PC-3 (cell line): ENCODE results near the gene LRRC49. TPM values are rescaled to one million over a fixed set of nuclear protein-coding genes. Genes with fewer than 3 reads are reported as not detected.
"Not testable (repeated sequence)": the region's sequence is repeated elsewhere in the genome, so short reads cannot be mapped to it uniquely, and the experiment has no call there.

Experiments
- ATAC-seq: fragments of 200-7000 bp; cut with Tn5 transposase; 2 replicates; pipeline ENCODE4 v1.9.1; 2020; ENCODE audit warnings: mild to moderate bottlenecking, moderate library complexity
- BruUV-seq: library from RNA; stranded (reverse); fragments of 400-500 nt; replicated peaks from 2 replicates; lab custom pipeline; 2021; lab: Mats Ljungman, UMichigan
- CTCF ChIA-PET: fragments of 300-600 bp; sonication (Branson Sonifier 250); formaldehyde crosslinking; loops from one replicate; lab custom pipeline; 2022; ENCODE audit warnings: antibody characterized with exemption; lab: Charles Lee
- POLR2A ChIA-PET: fragments of 300-600 bp; sonication (Branson Sonifier 250); formaldehyde crosslinking; loops from one replicate; lab custom pipeline; 2022; ENCODE audit warnings: antibody characterized with exemption; ENCODE audit not compliant: unreplicated experiment; lab: Charles Lee
- DNase-seq: peaks from one replicate; pipeline ENCODE4 v3.0.0-alpha.2; 2015
- H2AFZ ChIP-seq: fragments of 300-600 bp; sonication (generic); 2 replicates; pipeline ENCODE4 v1.6.0; 2016; ENCODE audit warnings: antibody characterized with exemption, low read length
- H3F3A ChIP-seq: fragments of 300-600 bp; sonication (generic); one replicate; pipeline ENCODE4 v1.6.0; 2017; ENCODE audit warnings: antibody characterized with exemption, low read length, control low read depth, mild to moderate bottlenecking; ENCODE audit not compliant: unreplicated experiment
- H3K27ac ChIP-seq: fragments of 300-600 bp; sonication (generic); 2 replicates; pipeline ENCODE4 v1.5.1; 2016; ENCODE audit warnings: mild to moderate bottlenecking, low read length
- H3K27me3 ChIP-seq: fragments of 300-600 bp; sonication (generic); 2 replicates; pipeline ENCODE4 v1.6.1; 2016; ENCODE audit warnings: low read length, mixed read lengths
- H3K36me3 ChIP-seq: fragments of 300-600 bp; sonication (generic); 2 replicates; pipeline ENCODE4 v1.6.1; 2016; ENCODE audit warnings: low read depth, mixed run types, low read length, mixed read lengths
- H3K4me1 ChIP-seq: fragments of 300-600 bp; sonication (generic); 2 replicates; pipeline ENCODE4 v1.5.1; 2016; ENCODE audit warnings: low read length; ENCODE audit not compliant: insufficient read depth
- H3K4me2 ChIP-seq: fragments of 300-600 bp; sonication (generic); 2 replicates; pipeline ENCODE4 v1.6.0; 2016; ENCODE audit warnings: low read length
- H3K4me3 ChIP-seq: fragments of 300-600 bp; sonication (generic); 2 replicates; pipeline ENCODE4 v1.5.1; 2016; ENCODE audit warnings: mild to moderate bottlenecking, low read length, mixed read lengths
- H3K79me2 ChIP-seq: fragments of 300-600 bp; sonication (generic); 2 replicates; pipeline ENCODE4 v1.6.1; 2017; ENCODE audit warnings: low read length, mixed read lengths
- H3K9ac ChIP-seq: fragments of 300-600 bp; sonication (generic); 2 replicates; pipeline ENCODE4 v1.6.0; 2016; ENCODE audit warnings: mild to moderate bottlenecking, low read length
- H3K9me2 ChIP-seq: fragments of 300-600 bp; sonication (generic); replicated peaks from 2 replicates; pipeline ENCODE4 v1.6.1; 2016; ENCODE audit warnings: mixed run types, low read length, mixed read lengths
- H3K9me3 ChIP-seq: fragments of 300-600 bp; sonication (generic); 2 replicates; pipeline ENCODE4 v1.6.1; 2016; ENCODE audit warnings: low read length, mixed read lengths
- H4K20me1 ChIP-seq: fragments of 300-600 bp; sonication (generic); 2 replicates; pipeline ENCODE4 v1.6.1; 2016; ENCODE audit warnings: low read length, mixed read lengths
- CTCF ChIP-seq: fragments of 300-600 bp; sonication (generic); conservative IDR thresholded peaks from 2 replicates; pipeline ENCODE4 v1.5.1; 2017; ENCODE audit warnings: antibody characterized with exemption, low read depth, mild to moderate bottlenecking, low read length
- EZH2 ChIP-seq: fragments of 300-600 bp; sonication (generic); IDR thresholded peaks from one replicate; pipeline ENCODE4 v1.6.1; 2017; ENCODE audit warnings: antibody characterized with exemption, mild to moderate bottlenecking, low read length; ENCODE audit not compliant: unreplicated experiment
- EZH2phosphoT487 ChIP-seq: fragments of 300-600 bp; sonication (generic); IDR thresholded peaks from 2 replicates; pipeline ENCODE4 v1.6.1; 2018; ENCODE audit warnings: mild to moderate bottlenecking, antibody characterized with exemption, low read length, borderline replicate concordance
- intact Hi-C: fragments of 100-400 bp; cut with micrococcal nuclease; formaldehyde crosslinking; loops from 2 replicates; pipeline ENCODE4 v1.9.0; 2023
- total RNA-seq: library from RNA; depleted of rRNA; stranded (reverse); fragments of >200 nt; gene quantifications from 2 replicates; pipeline ENCODE4 v1.2.3, GENCODE V29; 2014

Gene LRRC49
- total RNA-seq, 1 experiment from 2014 or later, result 7.7 TPM

GRCh38 chr15:70856884-70857561 lies 35.6 kb upstream of the LRRC49 start:
- Histone ChIP-seq H3K36me3 (no peaks in the 10 kb centered on the region), H3K4me2 (peak overlapping the region; percentile 67), H3K4me3 (peak overlapping the region; percentile 27; the same call in 1 of the 2 replicates), H3F3A (no peaks in the 10 kb centered on the region), H3K9ac (0 out of 2 replicates have a peak overlapping the region, but pooled peaks have one; percentile 24), H4K20me1 (peaks cover 2% of the 10 kb centered on the region; the same call in 1 of the 2 replicates), H3K27me3 (no peaks in the 10 kb centered on the region), H3K27ac (peak overlapping the region; percentile 66), H3K79me2 (peaks cover 17% of the 10 kb centered on the region), H2AFZ (0 out of 2 replicates have a peak overlapping the region, but pooled peaks have one; percentile 14), H3K9me3 (no peaks in the 10 kb centered on the region), H3K9me2 (no peaks in the 10 kb centered on the region), H3K4me1 (peaks cover 39% of the 10 kb centered on the region)
- peak; percentile 37 for ATAC-seq
- TF ChIP-seq EZH2phosphoT487, result no peak
- no peak for TF ChIP-seq CTCF
- no peak for TF ChIP-seq EZH2
- POLR2A ChIA-PET, result no interaction called here
- CTCF ChIA-PET, result interaction anchor here (2.3 kb wide), 1 partner anchor 18 kb away, joined by 10 read pairs; no protein-coding TSS in a partner anchor
- intact Hi-C loops, result no loop called here
- peak; percentile 94 for DNase-seq
- BruUV-seq, result TSS peak; percentile 52

GRCh38 chr15:70857562-70858285 lies 34.9 kb upstream of the LRRC49 start:
- H3K9me3 ChIP-seq, result no peaks in the 10 kb centered on the region; the same call in 1 of the 2 replicates
- H3K9me2 ChIP-seq, result no peaks in the 10 kb centered on the region
- H3K27me3 ChIP-seq, result no peaks in the 10 kb centered on the region
- no peaks in the 10 kb centered on the region for H3K36me3 ChIP-seq
- H3K4me3 ChIP-seq, result no peak overlapping the region
- no peak overlapping the region for H3K9ac ChIP-seq
- H3K27ac ChIP-seq, result peak overlapping the region; percentile 63; the same call in 1 of the 2 replicates
- H3F3A ChIP-seq, result peaks cover 2% of the 10 kb centered on the region
- H3K79me2 ChIP-seq, result peaks cover 11% of the 10 kb centered on the region
- TF ChIP-seq EZH2phosphoT487 (no peak), CTCF (no peak), EZH2 (no peak)
- ChIA-PET CTCF (interaction anchor here (2.3 kb wide), 1 partner anchor 17 kb away, joined by 10 read pairs; no protein-coding TSS in a partner anchor), POLR2A (no interaction called here)
- no peak for DNase-seq
- intact Hi-C loops, result no loop called here
- peaks cover 36% of the 10 kb centered on the region for H3K4me1 ChIP-seq
- BruUV-seq, result no TSS peak
- ATAC-seq, result no peak
- H3K4me2 ChIP-seq, result peak overlapping the region; percentile 67; the same call in 1 of the 2 replicates
- H2AFZ ChIP-seq, result no peak overlapping the region
- no peaks in the 10 kb centered on the region for H4K20me1 ChIP-seq

- intact Hi-C loops, H3K27ac ChIP-seq, H3K9ac ChIP-seq, BruUV-seq, H3K36me3 ChIP-seq, H3K27me3 ChIP-seq, H3K4me2 ChIP-seq, H3F3A ChIP-seq, H3K9me3 ChIP-seq, ATAC-seq, CTCF ChIA-PET, H3K9me2 ChIP-seq, DNase-seq, POLR2A ChIA-PET, H2AFZ ChIP-seq, H4K20me1 ChIP-seq, H3K79me2 ChIP-seq, H3K4me3 ChIP-seq: not testable (repeated sequence)
- H3K4me1 ChIP-seq, result peaks cover 42% of the 10 kb centered on the region
Measured at GRCh38 chr15:70858614-70859321, 33.9 kb upstream of the LRRC49 start.
